ENCODE measurements around the gene PTPRJ. TPM values are rescaled to one million over a fixed set of nuclear protein-coding genes. Genes with fewer than 3 reads are reported as not detected.
"Not testable (repeated sequence)": the region's sequence is repeated elsewhere in the genome, so short reads cannot be mapped to it uniquely, and the experiment has no call there.

The PTPRJ gene
- 10.2 and 19.8 TPM in 2 replicates for total RNA-seq (2014; rRNA removed; shearing (Covaris generic))

DNA sequence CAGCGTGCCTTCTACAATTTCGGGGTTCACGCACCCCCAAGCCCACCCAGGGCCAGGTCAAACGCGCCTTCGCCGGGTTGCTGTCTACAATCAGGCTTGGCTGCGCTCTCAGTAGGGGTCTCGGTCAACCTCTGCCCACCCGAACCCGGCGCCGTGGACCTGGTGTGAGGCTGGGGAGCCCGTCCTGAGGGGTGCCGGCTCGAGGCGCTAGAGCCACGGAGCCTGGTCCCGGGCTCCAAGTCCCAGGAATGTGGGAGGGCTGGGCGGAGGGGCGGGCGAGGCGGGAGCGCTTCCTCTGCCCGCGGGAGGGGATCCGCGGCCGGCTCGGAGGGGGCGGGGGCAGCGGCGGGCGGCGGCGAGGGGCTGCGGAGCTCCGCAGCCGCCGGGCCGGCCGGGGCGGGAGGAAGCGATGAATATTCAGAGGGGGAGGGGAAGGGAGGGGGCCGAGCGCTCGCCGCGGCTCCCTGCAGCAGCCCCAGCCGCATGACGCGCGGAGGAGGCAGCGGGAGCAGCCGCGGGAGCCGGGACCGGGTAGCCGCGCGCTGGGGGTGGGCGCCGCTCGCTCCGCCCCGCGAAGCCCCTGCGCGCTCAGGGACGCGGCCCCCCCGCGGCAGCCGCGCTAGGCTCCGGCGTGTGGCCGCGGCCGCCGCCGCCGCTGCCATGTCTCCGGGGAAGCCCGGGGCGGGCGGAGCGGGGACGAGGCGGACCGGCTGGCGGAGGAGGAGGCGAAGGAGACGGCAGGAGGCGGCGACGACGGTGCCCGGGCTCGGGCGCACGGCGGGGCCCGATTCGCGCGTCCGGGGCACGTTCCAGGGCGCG is at the start of gene PTPRJ:
TSS of gene PTPRJ (plus strand) at position 472 of the 819 bp plus-strand sequence. CDS start 354 bp downstream, outside the sequence.
- H3K27ac ChIP-seq: peak within 1 kb of the TSS; percentile 62
- H3K9me3 ChIP-seq (replicated peaks): no peaks in the 10 kb centered on the region
- H3K4me1 ChIP-seq (replicated peaks): peaks cover 32% of the 10 kb centered on the region
- no peaks in the 10 kb centered on the region for H3K27me3 ChIP-seq (replicated peaks)
- H3K4me3 ChIP-seq: peak within 1 kb of the TSS; percentile 98
- H3K36me3 ChIP-seq: peaks cover 28% of the 10 kb centered on the region
- peak; percentile 44 to 73 for DNase-seq (ENCODE audit: low read depth in 1 of 2, low spot score in 2 of 2)

DNA sequence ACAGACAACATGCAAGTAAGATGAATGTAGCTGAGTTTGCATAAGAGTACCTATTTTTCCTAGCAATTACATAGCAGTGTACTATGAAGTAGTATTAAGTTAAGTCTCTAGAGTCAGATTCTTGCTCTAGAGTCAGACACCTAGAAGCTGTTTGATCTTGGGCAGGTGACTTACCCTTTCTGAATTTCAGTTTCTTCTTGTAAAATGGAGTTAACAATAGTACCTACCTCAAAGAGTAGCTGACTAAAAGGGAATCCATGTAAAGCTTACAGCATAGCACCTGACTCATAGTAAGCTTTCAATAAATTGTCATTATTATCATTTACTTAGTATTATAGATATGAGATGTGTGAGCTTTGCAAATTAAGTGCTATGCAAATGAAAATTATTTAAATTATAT is 47.8 kb upstream of the PTPRJ start:
- Histone ChIP-seq H3K27ac (no peak overlapping the region), H3K9me3 (replicated peaks) (no peaks in the 10 kb centered on the region), H3K36me3 (no peaks in the 10 kb centered on the region), H3K27me3 (replicated peaks) (no peaks in the 10 kb centered on the region), H3K4me3 (no peak overlapping the region), H3K4me1 (replicated peaks) (peaks cover 4% of the 10 kb centered on the region)
- DNase-seq (ENCODE audit: low read depth in 1 of 2, low spot score in 2 of 2): no peak

DNA sequence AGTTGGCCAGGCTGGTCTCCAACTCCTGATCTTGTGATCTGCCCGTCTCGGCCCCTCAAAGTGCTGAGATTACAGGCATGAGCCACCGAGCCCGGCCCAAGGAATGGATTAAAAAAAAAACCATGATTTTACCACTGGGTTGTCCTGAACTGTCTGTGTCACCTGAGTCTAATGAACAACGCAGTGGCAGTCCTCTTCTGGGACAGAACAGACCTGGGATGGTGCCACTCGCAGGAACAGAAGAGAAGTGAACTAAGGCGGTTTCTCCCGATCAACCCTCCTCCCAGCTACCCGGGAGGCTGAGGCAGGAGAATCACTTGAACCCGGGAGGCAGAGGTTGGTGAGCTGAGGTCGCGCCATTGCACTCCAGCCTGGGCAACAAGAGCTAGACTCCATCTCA is 46.6 kb upstream of the PTPRJ start:
- H3K4me3 ChIP-seq; H3K27ac ChIP-seq; H3K9me3 ChIP-seq (replicated peaks); H3K36me3 ChIP-seq; DNase-seq (ENCODE audit: low read depth in 1 of 2, low spot score in 2 of 2); H3K27me3 ChIP-seq (replicated peaks): not testable (repeated sequence)
- H3K4me1 ChIP-seq (replicated peaks): peaks cover 16% of the 10 kb centered on the region

DNA sequence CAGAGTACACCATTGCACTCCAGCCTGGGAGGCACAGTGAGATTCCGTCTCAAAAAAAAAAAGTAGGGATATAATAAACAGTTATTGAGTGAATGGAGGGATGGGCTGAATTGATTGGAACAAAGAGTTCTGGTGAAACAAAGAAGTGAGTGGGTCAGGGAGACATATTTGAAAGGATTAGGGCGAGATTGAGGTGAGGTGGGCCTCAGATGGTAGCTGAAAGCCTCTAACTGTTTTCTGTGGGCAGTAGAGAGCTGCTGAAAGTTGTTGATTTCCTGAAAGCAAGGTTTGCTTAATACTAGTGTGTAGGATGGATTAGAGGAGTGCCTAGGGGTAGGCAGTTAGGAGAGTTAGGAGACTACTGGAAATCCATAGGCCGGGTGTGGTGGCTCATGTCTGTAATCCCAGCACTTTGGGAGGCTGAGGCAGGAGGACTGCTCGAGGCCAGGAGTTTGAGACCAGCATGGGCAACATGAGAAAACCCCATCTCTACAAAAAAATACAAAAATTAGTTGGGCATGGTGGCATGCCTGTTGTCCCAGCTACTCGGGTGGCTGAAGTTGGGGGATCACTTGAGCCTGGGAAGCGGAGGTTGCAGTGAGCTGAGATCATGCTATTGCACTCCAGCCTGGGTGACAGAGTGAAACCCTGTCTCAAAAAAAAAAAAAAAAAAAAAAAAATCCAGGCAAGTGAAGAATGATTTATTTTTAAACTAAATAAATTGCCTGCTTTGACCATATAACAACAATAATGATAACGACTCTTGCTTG is 41.4 kb upstream of the PTPRJ start:
- Histone ChIP-seq H3K27me3 (replicated peaks) (no peaks in the 10 kb centered on the region), H3K4me1 (replicated peaks) (peaks cover 28% of the 10 kb centered on the region), H3K4me3 (no peak overlapping the region), H3K9me3 (replicated peaks) (no peaks in the 10 kb centered on the region), H3K36me3 (no peaks in the 10 kb centered on the region), H3K27ac (peak overlapping the region; percentile 99)
- DNase-seq (ENCODE audit: low read depth in 1 of 2, low spot score in 2 of 2): peak in 1 of 2 experiments; percentile 78

DNA sequence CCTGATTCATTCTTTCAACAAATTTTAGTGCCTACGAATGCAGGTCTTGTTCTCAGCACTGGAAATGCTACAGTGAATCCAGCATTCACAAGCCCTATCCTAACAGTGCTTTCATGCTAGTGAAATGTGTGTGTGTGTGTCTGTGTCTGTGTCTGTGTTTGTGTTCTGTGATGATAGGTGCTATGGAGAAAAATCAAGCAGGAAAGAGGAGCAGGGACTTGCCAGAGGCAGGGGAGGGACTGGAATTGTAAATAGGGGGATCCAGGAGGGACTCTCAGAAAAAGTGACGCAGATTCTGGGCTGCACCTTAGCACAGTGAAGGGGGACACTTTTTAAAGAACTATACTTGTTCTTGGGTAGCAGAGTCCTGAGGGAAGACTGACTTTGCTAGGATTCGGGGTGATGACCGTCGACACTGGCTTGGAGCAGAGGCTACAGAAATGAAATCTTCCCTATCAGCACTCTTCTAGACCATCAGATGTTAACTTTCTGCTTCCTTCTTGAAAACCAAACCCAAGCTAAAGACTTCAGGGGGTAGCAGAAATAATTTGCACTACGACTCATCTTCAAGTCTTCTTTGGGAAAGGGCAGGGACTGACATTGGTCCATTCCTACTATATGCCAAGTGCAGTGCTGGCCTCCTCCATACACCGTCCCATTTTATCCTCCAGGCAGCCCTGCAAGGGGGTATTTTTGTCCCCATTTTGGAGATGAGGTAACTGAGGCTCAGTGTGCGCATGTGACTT is 39.3 kb upstream of the PTPRJ start:
- DNase-seq (ENCODE audit: low read depth in 1 of 2, low spot score in 2 of 2): no peak
- Histone ChIP-seq H3K9me3 (replicated peaks) (no peaks in the 10 kb centered on the region), H3K27me3 (replicated peaks) (no peaks in the 10 kb centered on the region), H3K4me3 (no peak overlapping the region), H3K27ac (no peak overlapping the region), H3K4me1 (replicated peaks) (peaks cover 46% of the 10 kb centered on the region), H3K36me3 (no peaks in the 10 kb centered on the region)

DNA sequence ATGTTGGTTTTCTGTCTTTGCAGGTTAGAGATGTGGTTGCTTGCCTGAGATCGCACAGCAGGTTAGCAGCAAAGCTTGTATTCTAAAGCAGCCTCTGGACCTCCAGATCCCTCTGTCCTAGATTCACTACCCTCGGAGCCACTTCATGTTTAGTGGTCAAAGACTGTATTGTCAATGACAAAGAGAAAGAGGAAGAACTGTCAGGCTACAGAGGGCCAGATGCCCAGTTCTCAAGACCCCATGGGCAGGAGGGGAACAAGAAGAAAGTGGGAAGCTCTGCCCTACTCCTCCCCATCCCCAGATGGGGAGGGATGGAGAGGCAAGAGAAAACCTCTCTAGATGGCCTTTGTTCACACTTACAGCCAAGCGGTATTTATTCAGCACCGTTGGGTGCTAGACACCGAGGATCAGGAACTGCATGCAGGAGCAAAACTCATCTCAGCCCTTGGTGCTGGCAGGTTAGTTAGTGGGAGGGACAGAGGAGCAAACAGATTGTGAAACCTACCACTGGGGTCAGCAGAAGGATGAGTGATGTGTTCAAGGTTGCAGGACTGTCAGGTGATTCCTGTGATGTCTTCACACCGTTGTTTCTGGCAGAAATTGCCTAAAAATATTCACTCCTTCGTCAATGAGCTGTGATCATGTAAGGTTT is 38.3 kb upstream of the PTPRJ start:
- no peak for DNase-seq (ENCODE audit: low read depth in 1 of 2, low spot score in 2 of 2)
- Histone ChIP-seq H3K4me3 (no peak overlapping the region), H3K4me1 (replicated peaks) (peaks cover 55% of the 10 kb centered on the region), H3K27me3 (replicated peaks) (no peaks in the 10 kb centered on the region), H3K9me3 (replicated peaks) (no peaks in the 10 kb centered on the region), H3K27ac (no peak overlapping the region), H3K36me3 (no peaks in the 10 kb centered on the region)

DNA sequence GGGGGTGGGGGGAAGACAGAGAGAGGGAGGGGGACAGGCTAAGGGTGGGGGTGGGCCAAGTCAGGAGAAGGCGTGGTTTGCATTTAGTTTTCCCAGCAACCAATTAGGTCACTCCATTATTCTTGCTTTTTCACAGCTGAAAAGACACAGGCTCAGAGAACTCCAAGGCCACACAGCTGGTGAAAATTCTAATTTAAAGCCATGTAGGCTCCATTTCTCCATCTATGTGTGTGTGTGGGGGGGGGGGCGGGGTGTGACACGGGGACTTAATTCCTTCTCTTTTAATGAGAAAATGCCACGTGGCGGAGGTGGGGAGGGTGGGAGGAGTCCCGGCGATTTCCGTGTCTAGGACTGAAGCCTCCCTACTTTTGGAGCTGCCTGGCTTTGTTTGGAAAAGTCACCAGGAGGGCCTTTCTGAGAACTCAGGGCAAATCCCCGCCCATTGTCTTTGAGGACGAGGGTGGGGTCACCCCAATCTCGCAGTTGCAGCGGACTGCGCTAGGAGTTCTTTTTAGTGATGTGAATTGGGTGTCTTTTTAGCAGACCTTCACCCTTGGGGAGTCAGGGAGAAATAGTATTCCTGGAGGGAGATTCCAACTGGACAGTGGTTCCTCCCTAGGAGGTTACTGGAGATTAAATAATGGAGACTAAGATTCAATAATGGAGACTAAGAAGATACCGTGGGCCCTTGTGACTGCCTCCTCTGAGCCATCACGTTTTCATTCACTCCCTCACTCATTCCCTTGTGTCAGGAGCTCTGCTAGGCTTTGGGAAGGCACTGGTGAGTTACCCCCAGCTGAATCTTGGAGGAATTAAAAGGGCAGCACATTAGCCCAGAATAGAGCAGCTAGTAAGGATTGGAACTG is 36.4 kb upstream of the PTPRJ start:
- Histone ChIP-seq H3K27ac (peak overlapping the region; percentile 70), H3K4me1 (replicated peaks) (peaks cover 56% of the 10 kb centered on the region)
- DNase-seq (ENCODE audit: low read depth in 1 of 2, low spot score in 2 of 2): no peak

DNA sequence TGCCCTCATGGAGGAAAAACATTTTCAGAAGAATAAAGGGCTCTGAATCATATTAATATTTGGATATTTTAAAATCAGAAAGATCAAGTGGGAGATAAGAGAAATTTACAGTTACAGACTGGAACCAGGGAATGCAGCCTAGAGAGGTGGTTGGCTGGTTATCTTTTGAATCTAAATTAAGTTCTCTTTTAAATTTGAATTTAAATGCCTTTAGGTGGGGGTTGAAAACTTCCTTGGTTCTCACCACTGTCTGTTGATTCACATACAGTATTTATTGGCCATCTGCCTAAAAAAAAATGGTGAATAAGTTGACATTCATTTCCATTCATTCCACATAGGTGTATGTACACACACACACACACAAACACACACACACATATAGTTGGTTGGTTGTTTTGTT is 35.7 kb upstream of the PTPRJ start:
- peak in 1 of 2 experiments; percentile 22 for DNase-seq (ENCODE audit: low read depth in 1 of 2, low spot score in 2 of 2)
- H3K27ac ChIP-seq: peak overlapping the region; percentile 70

More for the DNA sequence above, 36.4 kb upstream of the PTPRJ start:
- H3K27me3 ChIP-seq (replicated peaks): no peaks in the 10 kb centered on the region
- H3K36me3 ChIP-seq: no peaks in the 10 kb centered on the region
- no peaks in the 10 kb centered on the region for H3K9me3 ChIP-seq (replicated peaks)
- no peak overlapping the region for H3K4me3 ChIP-seq

DNA sequence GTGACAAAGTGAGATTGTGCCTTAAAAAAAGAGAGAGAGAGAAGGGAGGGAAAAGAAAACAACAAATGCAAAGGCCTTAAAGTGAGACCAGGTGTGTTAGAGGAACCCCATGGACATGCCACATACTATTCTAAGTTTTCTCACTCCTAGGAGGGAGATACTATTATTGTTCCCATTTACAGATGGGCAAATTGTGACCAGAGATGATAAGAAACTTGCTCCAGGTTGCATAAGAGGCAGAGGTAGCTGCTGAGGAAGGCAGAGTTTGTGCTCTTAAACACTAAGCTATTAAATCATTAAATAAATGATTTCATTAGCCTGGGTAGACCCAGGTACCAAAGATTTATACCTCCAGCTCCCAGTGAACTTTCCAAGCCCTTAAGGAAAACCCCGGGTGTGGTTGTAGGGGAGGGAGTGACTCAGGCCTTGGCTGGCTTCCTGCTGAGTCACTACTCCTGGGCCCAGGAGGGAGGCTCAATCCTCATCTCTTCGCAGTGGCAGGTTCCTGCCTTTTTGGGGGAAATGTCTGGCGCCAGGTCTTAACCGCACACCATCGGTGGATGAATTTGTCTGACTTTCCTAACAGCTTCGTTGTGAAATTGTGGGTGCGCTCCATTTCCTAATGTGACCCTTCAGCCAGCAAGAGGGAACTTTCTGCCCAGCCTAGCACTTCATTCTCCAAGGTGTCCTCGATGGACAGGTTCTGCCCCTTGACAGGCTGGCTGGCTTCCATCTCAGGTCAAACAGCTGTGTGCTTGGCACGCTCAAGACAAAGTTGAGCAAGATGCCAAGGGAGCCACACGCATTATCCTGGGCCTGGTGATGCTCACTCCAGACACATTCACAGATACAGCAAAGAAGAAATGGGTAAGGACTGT is 33.4 kb upstream of the PTPRJ start:
- Histone ChIP-seq H3K27ac (peak overlapping the region; percentile 80), H3K4me3 (no peak overlapping the region), H3K4me1 (replicated peaks) (peaks cover 64% of the 10 kb centered on the region), H3K36me3 (no peaks in the 10 kb centered on the region), H3K9me3 (replicated peaks) (no peaks in the 10 kb centered on the region), H3K27me3 (replicated peaks) (no peaks in the 10 kb centered on the region)
- DNase-seq (ENCODE audit: low read depth in 1 of 2, low spot score in 2 of 2): peak; percentile 91

More for the DNA sequence above, 35.7 kb upstream of the PTPRJ start:
- H3K36me3 ChIP-seq: no peaks in the 10 kb centered on the region
- no peaks in the 10 kb centered on the region for H3K9me3 ChIP-seq (replicated peaks)
- peaks cover 58% of the 10 kb centered on the region for H3K4me1 ChIP-seq (replicated peaks)
- H3K27me3 ChIP-seq (replicated peaks): no peaks in the 10 kb centered on the region
- H3K4me3 ChIP-seq: no peak overlapping the region

DNA sequence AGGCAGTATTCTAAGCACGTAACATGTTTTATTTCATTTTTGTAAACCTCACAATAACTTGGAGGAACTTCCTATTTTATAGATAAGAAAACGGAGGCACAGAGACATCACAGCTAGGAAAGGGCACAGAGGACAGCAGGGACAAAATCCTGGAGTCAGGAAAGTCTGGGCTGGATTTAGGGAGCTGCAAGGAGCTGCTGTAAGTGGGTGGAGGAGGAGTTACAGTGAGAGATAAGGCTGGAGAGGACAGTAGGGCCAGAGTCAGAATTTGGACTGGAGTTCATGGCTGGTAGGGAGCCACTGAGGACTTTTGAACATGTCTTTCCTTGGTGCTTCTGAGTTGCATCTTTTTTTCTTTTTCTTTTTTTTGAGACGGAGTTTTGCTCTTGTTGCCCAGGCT is 32.2 kb upstream of the PTPRJ start:
- no peaks in the 10 kb centered on the region; the same call in 1 of the 2 replicates for H3K9me3 ChIP-seq (replicated peaks)
- no peaks in the 10 kb centered on the region for H3K36me3 ChIP-seq
- peak overlapping the region; percentile 80 for H3K27ac ChIP-seq
- DNase-seq (ENCODE audit: low read depth in 1 of 2, low spot score in 2 of 2): no peak
- peaks cover 64% of the 10 kb centered on the region for H3K4me1 ChIP-seq (replicated peaks)
- H3K27me3 ChIP-seq (replicated peaks): no peaks in the 10 kb centered on the region
- no peak overlapping the region for H3K4me3 ChIP-seq

DNA sequence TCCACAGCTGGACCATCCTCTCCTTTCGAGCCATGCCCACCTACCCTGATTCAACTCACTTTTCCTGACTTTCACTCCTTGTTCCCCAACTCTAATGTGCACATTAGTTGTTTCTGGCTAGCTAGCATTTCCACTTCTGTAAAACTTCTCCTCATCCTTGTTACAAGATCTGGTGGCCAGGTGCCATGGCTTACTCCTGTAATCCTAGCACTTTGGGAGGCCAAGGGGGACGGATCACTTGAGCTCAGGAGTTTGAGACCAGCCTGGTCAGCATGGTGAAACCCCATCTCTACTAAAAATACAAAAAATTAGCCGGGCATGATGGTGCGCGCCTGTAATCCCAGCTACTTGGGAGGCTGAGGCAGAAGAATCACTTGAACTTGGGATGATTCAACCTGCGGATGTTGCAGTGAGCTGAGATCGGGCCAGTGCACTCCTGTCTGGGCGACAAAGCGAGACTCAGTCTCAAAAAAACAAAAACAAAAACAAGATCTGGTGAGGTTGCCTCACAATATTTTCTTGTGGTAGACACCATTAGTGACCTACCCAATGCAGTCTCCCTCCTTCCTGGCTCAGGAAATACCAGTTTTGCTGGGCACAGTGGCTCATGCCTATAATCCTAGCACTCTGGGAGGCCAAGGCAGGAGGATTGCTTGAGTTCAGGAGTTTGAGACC is 31.2 kb upstream of the PTPRJ start:
- H3K9me3 ChIP-seq (replicated peaks); H3K27me3 ChIP-seq (replicated peaks); H3K4me3 ChIP-seq; H3K27ac ChIP-seq; H3K36me3 ChIP-seq; DNase-seq (ENCODE audit: low read depth in 1 of 2, low spot score in 2 of 2): not testable (repeated sequence)
- H3K4me1 ChIP-seq (replicated peaks): peaks cover 61% of the 10 kb centered on the region

All from SJSA1 (cell line).